ENCODE measurements around the gene CEP78.
A peak's percentile ranks its signal among the peaks of the same experiment; 100 is the strongest.

CEP78 gene

GRCh38 chr9:78291240-78291925 is 55.5 kb downstream of the CEP78 start:
- peak; percentile 23 for DNase-seq

GRCh38 chr9:78292026-78292425 is 56.2 kb downstream of the CEP78 start:
- DNase-seq = peak; percentile 41

GRCh38 chr9:78292716-78293497 is 57.0 kb downstream of the CEP78 start:
- no peak for DNase-seq

- DNase-seq = no peak
Observed at GRCh38 chr9:78294290-78295176, 58.7 kb downstream of the CEP78 start.

GRCh38 chr9:78295177-78295575 is 59.3 kb downstream of the CEP78 start:
- DNase-seq = no peak

- DNase-seq = no peak
Observed at GRCh38 chr9:78295731-78296130, 59.9 kb downstream of the CEP78 start.

GRCh38 chr9:78296201-78296892 is 60.5 kb downstream of the CEP78 start:
- peak; percentile 26 for DNase-seq

- peak; percentile 97 for DNase-seq
Observed at GRCh38 chr9:78296893-78297671, 61.2 kb downstream of the CEP78 start, which contains the start of gene PSAT1. Gene PSAT1, plus strand, starts transcription at chr9:78297125. Its CDS starts 86 bp downstream, at chr9:78297211.

GRCh38 chr9:78297672-78297961 is 61.7 kb downstream of the CEP78 start:
- no peak for DNase-seq

GRCh38 chr9:78298046-78298765 is 62.3 kb downstream of the CEP78 start:
- DNase-seq = peak; percentile 45

- DNase-seq = no peak
Observed at GRCh38 chr9:78300209-78300608, 64.3 kb downstream of the CEP78 start.

GRCh38 chr9:78301466-78301865 is 65.6 kb downstream of the CEP78 start:
- DNase-seq = no peak

GRCh38 chr9:78303377-78304062 is 67.6 kb downstream of the CEP78 start:
- DNase-seq = no peak

- DNase-seq = no peak
Observed at GRCh38 chr9:78304357-78304756, 68.5 kb downstream of the CEP78 start.

GRCh38 chr9:78306222-78307076 is 70.6 kb downstream of the CEP78 start:
- no peak for DNase-seq

GRCh38 chr9:78307360-78307759 is 71.5 kb downstream of the CEP78 start:
- DNase-seq = no peak

GRCh38 chr9:78309066-78309465 is 73.2 kb downstream of the CEP78 start:
- DNase-seq = no peak

- DNase-seq = no peak
Observed at GRCh38 chr9:78311075-78311474, 75.2 kb downstream of the CEP78 start.

- DNase-seq = no peak
Observed at GRCh38 chr9:78311886-78312524, 76.1 kb downstream of the CEP78 start.
